Fibroblast of lung (primary cell): Measurements from ENCODE around the gene TMED8. TPM values are rescaled to one million over a fixed set of nuclear protein-coding genes. Genes with fewer than 3 reads are reported as not detected.

Experiments
- DNase-seq, 2 donors: peaks; one replicate each; pipeline versions ENCODE4 v3.0.0 to v3.0.0-alpha.2; 2010; ENCODE audit warnings: low read depth in 2 of 2
- H2AFZ ChIP-seq: 2 replicates; pipeline ENCODE4 v1.5.1; 2012; ENCODE audit warnings: low read length, control low read depth, inconsistent platforms
- H3K27ac ChIP-seq: 2 replicates; pipeline ENCODE4 v1.5.1; 2011; ENCODE audit warnings: low read length, control low read depth; ENCODE audit not compliant: insufficient read depth
- H3K27me3 ChIP-seq: 2 replicates; pipeline ENCODE4 v1.5.1; 2011; ENCODE audit warnings: mild to moderate bottlenecking, low read length; ENCODE audit not compliant: control insufficient read depth, insufficient read depth
- H3K36me3 ChIP-seq: 2 replicates; pipeline ENCODE4 v1.5.1; 2011; ENCODE audit warnings: low read length; ENCODE audit not compliant: control insufficient read depth, insufficient read depth
- H3K4me1 ChIP-seq: 2 replicates; pipeline ENCODE4 v1.5.1; 2011; ENCODE audit warnings: low read length; ENCODE audit not compliant: control insufficient read depth, insufficient read depth; ENCODE audit errors: extremely low read depth
- H3K4me2 ChIP-seq: 2 replicates; pipeline ENCODE4 v1.5.1; 2011; ENCODE audit warnings: low read length, control low read depth; ENCODE audit not compliant: insufficient read depth; ENCODE audit errors: extremely low read depth
- H3K4me3 ChIP-seq, 4 experiments: fragments of 200-600 bp in 1 of 4; sonication (generic) in 1 of 4; replicated peaks in 1 of 4; 2 replicates each; pipeline ENCODE4 v1.5.1; 2011 to 2016; ENCODE audit warnings: low read length in 4 of 4, low read depth in 3 of 4, mild to moderate bottlenecking in 3 of 4, control low read depth in 2 of 4, inconsistent platforms in 1 of 4, mixed read lengths in 1 of 4; ENCODE audit not compliant: insufficient read depth in 1 of 4; ENCODE audit errors: control extremely low read depth in 1 of 4
- H3K79me2 ChIP-seq: 2 replicates; pipeline ENCODE4 v1.5.1; 2012; ENCODE audit warnings: mild to moderate bottlenecking, low read length, inconsistent platforms; ENCODE audit not compliant: control insufficient read depth, insufficient read depth
- H3K9ac ChIP-seq: 2 replicates; pipeline ENCODE4 v1.5.1; 2011; ENCODE audit warnings: mild to moderate bottlenecking, low read length, control low read depth; ENCODE audit not compliant: insufficient read depth
- H3K9me3 ChIP-seq: 2 replicates; pipeline ENCODE4 v1.5.1; 2012; ENCODE audit warnings: low read depth, low read length; ENCODE audit not compliant: control insufficient read depth, insufficient read depth
- H4K20me1 ChIP-seq: 2 replicates; pipeline ENCODE4 v1.5.1; 2011; ENCODE audit warnings: low read length; ENCODE audit not compliant: control insufficient read depth, insufficient read depth; ENCODE audit errors: extremely low read depth
- CTCF ChIP-seq, 2 donors: IDR thresholded peaks in 1 of 2; conservative IDR thresholded peaks in 1 of 2; 1 replicate in 1 of 2; 2 replicates in 1 of 2; pipeline ENCODE4 v1.5.1; 2011 to 2012; ENCODE audit warnings: low read length in 2 of 2, control low read depth in 1 of 2, inconsistent platforms in 1 of 2, low read depth in 1 of 2, mild to moderate bottlenecking in 1 of 2
- EZH2 ChIP-seq: IDR thresholded peaks from 2 replicates; pipeline ENCODE4 v1.5.1; 2012; ENCODE audit warnings: low read length, control low read depth, mild to moderate bottlenecking; ENCODE audit errors: missing control alignments
- polyA plus RNA-seq, 2 donors: library from polyadenylated mRNA; depleted of rRNA in 1 of 2; stranded (reverse) in 1 of 2; unstranded in 1 of 2; fragments of >200 nt; gene quantifications; 2 replicates each; pipeline ENCODE4 v1.2.1, GENCODE V29; 2011 to 2012; ENCODE audit warnings: missing spikeins in 1 of 2
- total RNA-seq: library from RNA; depleted of rRNA; stranded (reverse); fragments of >200 nt; gene quantifications from 2 replicates; pipeline ENCODE4 v1.2.1, GENCODE V29; 2014

TMED8 gene
- total and polyA plus RNA-seq, 2 donors (not counting 1 experiment from before 2014, with no cell fraction given): 7.0 to 7.4 TPM

- no peak overlapping the region for H3K27ac ChIP-seq
- TF ChIP-seq CTCF (conservative IDR thresholded peaks at IDR 0.05 in 1 of 2, IDR thresholded peaks at IDR 0.05 in 1 of 2; ENCODE audit: low read depth in 1 of 2, low read length in 2 of 2) (no peak), EZH2 (no peak)
- H3K9me3 ChIP-seq: no peaks in the 10 kb centered on the region
- no peaks in the 10 kb centered on the region for H3K79me2 ChIP-seq
- H3K36me3 ChIP-seq: no peaks in the 10 kb centered on the region
- no peaks in the 10 kb centered on the region for H3K27me3 ChIP-seq
- H2AFZ ChIP-seq: no peak overlapping the region
- H3K4me3 ChIP-seq: no peak overlapping the region
- no peak for DNase-seq
- no peak overlapping the region for H3K9ac ChIP-seq
- H3K4me2 ChIP-seq: no peak overlapping the region
- no peaks in the 10 kb centered on the region for H4K20me1 ChIP-seq
- no peaks in the 10 kb centered on the region for H3K4me1 ChIP-seq
Measured at GRCh38 chr14:77325746-77326094, 51.2 kb downstream of the TMED8 start.

GRCh38 chr14:77324816-77325745 is 51.8 kb downstream of the TMED8 start:
- H3K9ac ChIP-seq: no peak overlapping the region
- no peaks in the 10 kb centered on the region for H3K9me3 ChIP-seq
- H3K36me3 ChIP-seq: no peaks in the 10 kb centered on the region
- H3K4me1 ChIP-seq: no peaks in the 10 kb centered on the region
- no peaks in the 10 kb centered on the region for H3K79me2 ChIP-seq
- H2AFZ ChIP-seq: no peak overlapping the region
- H4K20me1 ChIP-seq: no peaks in the 10 kb centered on the region
- no peak overlapping the region for H3K4me2 ChIP-seq
- no peak overlapping the region for H3K27ac ChIP-seq
- H3K27me3 ChIP-seq: no peaks in the 10 kb centered on the region
- no peak overlapping the region for H3K4me3 ChIP-seq
- no peak for DNase-seq
- TF ChIP-seq EZH2 (no peak), CTCF (conservative IDR thresholded peaks at IDR 0.05 in 1 of 2, IDR thresholded peaks at IDR 0.05 in 1 of 2; ENCODE audit: low read depth in 1 of 2, low read length in 2 of 2) (no peak)

- Histone ChIP-seq H3K27ac (no peak overlapping the region), H3K79me2 (peaks cover 4% of the 10 kb centered on the region), H3K27me3 (no peaks in the 10 kb centered on the region), H3K4me2 (no peak overlapping the region), H3K4me3 (no peak overlapping the region), H3K9me3 (no peaks in the 10 kb centered on the region), H3K9ac (no peak overlapping the region), H2AFZ (no peak overlapping the region), H4K20me1 (no peaks in the 10 kb centered on the region), H3K4me1 (no peaks in the 10 kb centered on the region), H3K36me3 (no peaks in the 10 kb centered on the region)
- no peak for DNase-seq
- no peak for TF ChIP-seq EZH2
- TF ChIP-seq CTCF (conservative IDR thresholded peaks at IDR 0.05 in 1 of 2, IDR thresholded peaks at IDR 0.05 in 1 of 2; ENCODE audit: low read depth in 1 of 2, low read length in 2 of 2): no peak
Measured at GRCh38 chr14:77324289-77324688, 52.6 kb downstream of the TMED8 start.
